NT2/D1 (cell line): ENCODE data around the gene PLCB3.
A peak's percentile ranks its signal among the peaks of the same experiment; 100 is the strongest.

Source experiments
- DNase-seq: peaks from one replicate; pipeline ENCODE4 v3.0.0-alpha.2; 2011; ENCODE audit warnings: low read depth, low spot score
- H3K27me3 ChIP-seq: 2 replicates; pipeline ENCODE4 v1.6.0; 2011; ENCODE audit warnings: mild to moderate bottlenecking; ENCODE audit not compliant: insufficient read length, insufficient read depth
- H3K36me3 ChIP-seq: 2 replicates; pipeline ENCODE4 v1.6.1; 2011; ENCODE audit warnings: mild to moderate bottlenecking, low read length, mixed read lengths; ENCODE audit not compliant: insufficient read depth, insufficient read length
- H3K4me1 ChIP-seq: 2 replicates; pipeline ENCODE4 v1.5.1; 2011; ENCODE audit not compliant: insufficient read depth, insufficient read length
- H3K4me3 ChIP-seq: 2 replicates; pipeline ENCODE4 v1.5.1; 2011; ENCODE audit warnings: low read depth; ENCODE audit not compliant: insufficient read length
- H3K9ac ChIP-seq: 2 replicates; pipeline ENCODE4 v1.6.0; 2011; ENCODE audit warnings: low read depth; ENCODE audit not compliant: insufficient read length
- H3K9me3 ChIP-seq: 2 replicates; pipeline ENCODE4 v1.5.1; 2011; ENCODE audit warnings: mild to moderate bottlenecking, low read length; ENCODE audit not compliant: insufficient read depth
- SUZ12 ChIP-seq: IDR thresholded peaks from 2 replicates; pipeline ENCODE4 v1.6.1; 2011; ENCODE audit not compliant: insufficient read length, insufficient read depth; ENCODE audit errors: extremely low read depth
- YY1 ChIP-seq: IDR thresholded peaks from 2 replicates; pipeline ENCODE4 v1.6.1; 2011; ENCODE audit not compliant: insufficient read length, insufficient read depth
- ZNF274 ChIP-seq: IDR thresholded peaks from 2 replicates; pipeline ENCODE4 v1.6.1; 2011; ENCODE audit warnings: mild to moderate bottlenecking, low read depth, low read length

Gene PLCB3

DNA sequence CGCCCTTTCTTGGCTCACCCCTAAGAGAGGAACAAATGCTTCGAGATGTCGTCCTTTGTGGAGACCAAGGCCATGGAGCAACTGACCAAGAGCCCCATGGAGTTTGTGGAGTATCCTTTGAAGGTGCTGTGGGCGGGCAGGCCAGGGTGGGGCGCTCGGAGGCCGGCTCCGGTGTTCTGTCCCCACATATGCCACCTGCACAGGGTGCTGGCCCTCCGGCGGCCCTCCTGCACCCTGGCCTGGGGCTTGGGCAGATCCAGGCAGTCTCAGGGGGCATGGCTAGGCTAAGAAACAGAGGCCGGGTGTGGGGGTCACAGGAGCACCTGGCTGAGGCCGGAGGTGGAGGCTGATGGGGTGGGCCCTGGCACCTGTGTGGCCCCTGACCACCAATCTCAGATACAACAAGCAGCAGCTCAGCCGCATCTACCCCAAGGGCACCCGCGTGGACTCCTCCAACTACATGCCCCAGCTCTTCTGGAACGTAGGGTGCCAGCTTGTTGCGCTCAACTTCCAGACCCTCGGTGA lies 10.3 kb downstream of the PLCB3 start:
- Histone ChIP-seq H3K4me1 (peaks cover 18% of the 10 kb centered on the region), H3K27me3 (no peaks in the 10 kb centered on the region), H3K9me3 (no peaks in the 10 kb centered on the region), H3K9ac (no peak overlapping the region), H3K36me3 (peaks cover 84% of the 10 kb centered on the region), H3K4me3 (no peak overlapping the region)
- DNase-seq, result no peak
- TF ChIP-seq SUZ12, result no peak
- TF ChIP-seq ZNF274, result no peak
- TF ChIP-seq YY1, result no peak

GRCh38 chr11:64262271-64263002 lies 11.1 kb downstream of the PLCB3 start:
- no peak for TF ChIP-seq SUZ12
- no peak for TF ChIP-seq ZNF274
- no peak for TF ChIP-seq YY1
- H3K4me1 ChIP-seq, result peaks cover 17% of the 10 kb centered on the region
- no peaks in the 10 kb centered on the region for H3K27me3 ChIP-seq
- H3K4me3 ChIP-seq, result no peak overlapping the region
- no peaks in the 10 kb centered on the region for H3K9me3 ChIP-seq
- no peak overlapping the region for H3K9ac ChIP-seq
- peaks cover 89% of the 10 kb centered on the region for H3K36me3 ChIP-seq
- no peak for DNase-seq

DNA sequence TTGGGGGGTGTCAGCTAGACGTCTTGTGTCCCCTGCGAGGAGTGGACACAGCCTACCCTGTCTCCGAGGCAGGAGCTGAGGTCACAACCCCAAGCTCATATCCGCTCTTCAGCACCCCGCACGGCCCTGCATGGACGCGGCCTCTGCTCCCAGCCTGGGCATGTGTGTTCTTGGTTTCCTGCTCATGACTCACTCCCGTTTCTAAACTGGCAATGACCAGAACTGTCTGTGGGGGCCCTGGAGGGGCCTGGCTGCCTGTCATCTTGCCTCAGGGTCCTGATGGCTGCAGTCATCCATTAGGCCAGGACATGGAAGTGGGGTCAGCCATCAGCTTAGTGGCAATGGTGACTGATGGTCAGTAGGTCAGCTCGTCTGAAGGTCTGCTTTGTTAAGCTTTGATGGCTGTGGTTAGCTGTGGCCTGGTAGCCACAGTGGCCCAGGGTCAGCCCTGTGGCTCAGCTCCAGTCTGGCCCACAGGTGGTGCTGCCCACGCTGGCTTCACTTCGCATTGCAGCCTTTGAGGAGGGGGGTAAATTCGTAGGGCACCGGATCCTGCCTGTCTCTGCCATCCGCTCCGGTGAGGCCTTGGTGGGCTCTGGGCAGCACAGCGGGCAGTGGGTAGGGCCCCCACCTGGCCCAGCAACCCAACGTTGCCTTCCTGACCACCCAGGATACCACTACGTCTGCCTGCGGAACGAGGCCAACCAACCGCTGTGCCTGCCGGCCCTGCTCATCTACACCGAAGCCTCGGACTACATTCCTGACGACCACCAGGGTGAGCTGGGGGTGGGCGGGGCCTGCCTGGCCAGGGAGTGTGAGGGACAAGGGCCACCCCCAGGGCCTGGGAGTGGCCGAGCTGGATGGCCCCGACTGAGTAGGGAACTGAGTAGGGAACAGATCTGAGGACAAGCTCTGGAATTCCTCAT lies 12.0 kb downstream of the PLCB3 start:
- no peak for DNase-seq
- no peak overlapping the region for H3K4me3 ChIP-seq
- H3K36me3 ChIP-seq, result peaks cover 87% of the 10 kb centered on the region
- H3K9ac ChIP-seq, result peak overlapping the region; percentile 61
- peaks cover 23% of the 10 kb centered on the region for H3K4me1 ChIP-seq
- TF ChIP-seq SUZ12, result no peak
- TF ChIP-seq YY1, result no peak
- TF ChIP-seq ZNF274, result no peak
- no peaks in the 10 kb centered on the region for H3K9me3 ChIP-seq
- H3K27me3 ChIP-seq, result no peaks in the 10 kb centered on the region

- TF ChIP-seq ZNF274 (no peak), SUZ12 (no peak), YY1 (no peak)
- Histone ChIP-seq H3K4me1 (peaks cover 27% of the 10 kb centered on the region), H3K27me3 (no peaks in the 10 kb centered on the region), H3K9me3 (no peaks in the 10 kb centered on the region), H3K4me3 (no peak overlapping the region), H3K9ac (peak overlapping the region; percentile 61), H3K36me3 (peaks cover 83% of the 10 kb centered on the region)
- no peak for DNase-seq
These were observed 12.6 kb downstream of the PLCB3 start for GRCh38 chr11:64263947-64264317.

DNA sequence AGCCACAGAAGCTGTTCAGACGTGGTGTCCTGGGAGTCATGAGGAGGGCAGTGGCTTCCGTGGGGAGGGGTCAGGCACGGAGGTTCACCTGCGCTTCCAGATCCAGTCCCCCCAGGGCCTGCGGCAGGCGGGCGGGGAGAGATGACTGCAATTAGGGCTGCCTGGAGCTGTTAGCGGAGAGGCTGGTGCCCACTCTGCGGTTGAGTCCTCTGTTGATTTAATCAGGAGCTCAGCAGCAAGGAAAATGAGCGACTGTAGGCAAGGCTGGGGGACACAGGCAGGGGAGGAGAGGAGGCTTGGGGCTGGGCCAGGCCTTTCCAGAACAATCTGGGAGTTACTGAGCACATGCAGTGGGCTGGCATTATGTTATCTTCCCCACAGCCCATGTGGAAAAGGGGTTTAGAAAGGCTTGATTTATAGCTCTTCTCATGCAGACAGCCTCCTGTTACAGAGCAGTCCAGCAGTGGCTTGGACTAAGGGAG lies 13.1 kb downstream of the PLCB3 start:
- H3K27me3 ChIP-seq, result no peaks in the 10 kb centered on the region
- no peak overlapping the region for H3K4me3 ChIP-seq
- peak overlapping the region; percentile 4 for H3K9ac ChIP-seq
- peaks cover 27% of the 10 kb centered on the region for H3K4me1 ChIP-seq
- H3K9me3 ChIP-seq, result no peaks in the 10 kb centered on the region
- H3K36me3 ChIP-seq, result peaks cover 79% of the 10 kb centered on the region
- TF ChIP-seq YY1 (no peak), ZNF274 (no peak), SUZ12 (no peak)
- no peak for DNase-seq

DNA sequence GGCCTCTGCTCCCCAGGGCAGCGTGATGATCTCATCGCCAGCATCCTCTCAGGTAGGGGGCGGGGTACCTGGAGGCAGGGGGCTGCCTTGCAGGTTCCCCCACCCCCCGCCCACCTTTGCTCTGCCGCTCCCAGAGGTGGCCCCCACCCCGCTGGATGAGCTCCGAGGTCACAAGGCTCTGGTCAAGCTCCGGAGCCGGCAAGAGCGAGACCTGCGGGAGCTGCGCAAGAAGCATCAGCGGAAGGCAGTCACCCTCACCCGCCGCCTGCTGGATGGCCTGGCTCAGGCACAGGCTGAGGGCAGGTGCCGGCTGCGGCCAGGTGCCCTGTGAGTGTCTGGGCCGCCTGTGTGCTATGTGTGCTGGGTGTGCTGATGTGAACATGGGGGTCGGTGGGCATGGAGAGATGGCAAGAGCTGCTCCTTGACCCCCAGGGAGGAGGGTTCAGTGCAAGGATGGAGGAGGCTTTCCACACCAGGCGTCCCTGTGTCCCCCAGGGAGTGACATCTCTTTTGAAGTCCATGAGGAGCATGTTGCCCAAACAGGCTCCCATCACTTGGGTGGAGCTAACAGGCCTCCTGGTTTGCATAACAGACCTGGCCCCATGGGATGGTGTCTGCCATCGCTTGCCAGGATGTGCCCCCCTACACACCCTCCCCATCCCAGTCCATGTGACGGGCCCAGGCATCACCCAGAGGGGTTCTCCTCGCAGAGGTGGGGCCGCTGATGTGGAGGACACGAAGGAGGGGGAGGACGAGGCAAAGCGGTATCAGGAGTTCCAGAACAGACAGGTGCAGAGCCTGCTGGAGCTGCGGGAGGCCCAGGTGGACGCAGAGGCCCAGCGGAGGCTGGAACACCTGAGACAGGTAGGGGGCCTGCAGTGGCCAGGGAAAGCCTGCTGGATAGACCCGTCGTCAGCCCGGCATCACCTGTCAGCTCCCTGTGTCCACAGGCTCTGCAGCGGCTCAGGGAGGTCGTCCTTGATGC lies 14.1 kb downstream of the PLCB3 start:
- TF ChIP-seq ZNF274 (no peak), SUZ12 (no peak)
- peaks cover 68% of the 10 kb centered on the region for H3K36me3 ChIP-seq
- no peak overlapping the region for H3K4me3 ChIP-seq
- H3K9ac ChIP-seq, result no peak overlapping the region
- DNase-seq, result no peak
- H3K27me3 ChIP-seq, result no peaks in the 10 kb centered on the region
- H3K4me1 ChIP-seq, result peaks cover 27% of the 10 kb centered on the region
- no peaks in the 10 kb centered on the region for H3K9me3 ChIP-seq
